ENCODE data around the gene GJB4. TPM values are rescaled to one million over a fixed set of nuclear protein-coding genes. Genes with fewer than 3 reads are reported as not detected.

The GJB4 gene
- total and polyA plus RNA-seq, 2 donors (not counting 1 experiment from before 2014, with no cell fraction given), result not detected

GRCh38 chr1:34739613-34740012 lies 19.9 kb upstream of the GJB4 start:
- H2AFZ ChIP-seq (ENCODE audit: insufficient read depth, low read depth, low read length, poor library complexity, severe bottlenecking), result no peak overlapping the region
- H3K4me2 ChIP-seq (replicated peaks; ENCODE audit: low read depth, low read length, poor library complexity, severe bottlenecking), result no peak overlapping the region
- H3K4me3 ChIP-seq (ENCODE audit: control extremely low read depth in 1 of 5, extremely low read depth in 1 of 5, insufficient read depth in 1 of 5, low read depth in 2 of 5, low read length in 4 of 5), result no peak overlapping the region
- peaks cover 0 to 5% of the 10 kb centered on the region in 2 donors for H3K4me1 ChIP-seq (ENCODE audit: control insufficient read depth in 2 of 2, insufficient read depth in 2 of 2, low read length in 2 of 2)
- POLR2A ChIA-PET, result no interaction called here
- no peaks in the 10 kb centered on the region for H3K9me3 Mint-ChIP-seq (ENCODE audit: insufficient read depth)
- no peak overlapping the region for H3K27ac Mint-ChIP-seq
- peaks cover 20% of the 10 kb centered on the region for H3K27me3 Mint-ChIP-seq
- no peak for DNase-seq
- H3K4me3 Mint-ChIP-seq, result no peak overlapping the region
- H3K27me3 ChIP-seq (replicated peaks in 1 of 4; ENCODE audit: control extremely low read depth in 1 of 4, control insufficient read depth in 3 of 4, insufficient read depth in 4 of 4, low read length in 3 of 4), result peaks cover 0 to 4% (median 0%) of the 10 kb centered on the region in 4 experiments
- no peak for ATAC-seq (ENCODE audit: low read depth)
- no peak overlapping the region for H3K27ac ChIP-seq (ENCODE audit: low read length in 2 of 2)
- no peaks in the 10 kb centered on the region for H3K9me3 ChIP-seq (ENCODE audit: control extremely low read depth in 1 of 3, control insufficient read depth in 2 of 3, insufficient read depth in 1 of 3, low read length in 2 of 3)
- no peak overlapping the region for H3K9ac ChIP-seq (ENCODE audit: low read length)
- no peaks in the 10 kb centered on the region for H3K79me2 ChIP-seq (ENCODE audit: control insufficient read depth, insufficient read depth, low read length)
- CTCF ChIA-PET, result interaction anchor here (0.6 kb wide), 1 partner anchor 278 kb away, joined by 3 read pairs; no protein-coding TSS in a partner anchor
- TF ChIP-seq EZH2 (IDR thresholded peaks at IDR 0.05; ENCODE audit: borderline replicate concordance, insufficient read depth, low read depth, low read length, poor library complexity, severe bottlenecking) (no peak), CTCF (IDR thresholded peaks at IDR 0.05) (no peak)
- H4K20me1 ChIP-seq (ENCODE audit: control insufficient read depth, insufficient read depth, low read length, poor library complexity, severe bottlenecking), result no peaks in the 10 kb centered on the region
- peaks cover 4% of the 10 kb centered on the region for H3K4me1 Mint-ChIP-seq
- no peaks in the 10 kb centered on the region for H3K36me3 ChIP-seq (replicated peaks in 1 of 2; ENCODE audit: control extremely low read depth in 1 of 2, control insufficient read depth in 1 of 2, extremely low read depth in 1 of 2, insufficient read depth in 2 of 2, low read length in 1 of 2)
- intact Hi-C loops (cut with micrococcal nuclease), result no loop called here
- WGBS (ENCODE audit: insufficient coverage), result 72% methylated on average over 3 of the region's 3 CpGs

- no peak overlapping the region for H3K4me2 ChIP-seq (replicated peaks; ENCODE audit: low read depth, low read length, poor library complexity, severe bottlenecking)
- no peak overlapping the region for H3K27ac ChIP-seq (ENCODE audit: low read length in 2 of 2)
- H3K36me3 ChIP-seq (replicated peaks in 1 of 2; ENCODE audit: control extremely low read depth in 1 of 2, control insufficient read depth in 1 of 2, extremely low read depth in 1 of 2, insufficient read depth in 2 of 2, low read length in 1 of 2), result no peaks in the 10 kb centered on the region
- peaks cover 0 to 5% of the 10 kb centered on the region in 2 donors for H3K4me1 ChIP-seq (ENCODE audit: control insufficient read depth in 2 of 2, insufficient read depth in 2 of 2, low read length in 2 of 2)
- intact Hi-C loops (cut with micrococcal nuclease), result no loop called here
- no peaks in the 10 kb centered on the region for H3K9me3 ChIP-seq (ENCODE audit: control extremely low read depth in 1 of 3, control insufficient read depth in 2 of 3, insufficient read depth in 1 of 3, low read length in 2 of 3)
- 67% methylated on average over 18 of the region's 18 CpGs for WGBS (ENCODE audit: insufficient coverage)
- H2AFZ ChIP-seq (ENCODE audit: insufficient read depth, low read depth, low read length, poor library complexity, severe bottlenecking), result no peak overlapping the region
- POLR2A ChIA-PET, result no interaction called here
- H3K9ac ChIP-seq (ENCODE audit: low read length), result no peak overlapping the region
- ATAC-seq (ENCODE audit: low read depth) (no peak), DNase-seq (no peak)
- no peaks in the 10 kb centered on the region for H4K20me1 ChIP-seq (ENCODE audit: control insufficient read depth, insufficient read depth, low read length, poor library complexity, severe bottlenecking)
- peaks cover 0 to 4% (median 0%) of the 10 kb centered on the region in 4 experiments for H3K27me3 ChIP-seq (replicated peaks in 1 of 4; ENCODE audit: control extremely low read depth in 1 of 4, control insufficient read depth in 3 of 4, insufficient read depth in 4 of 4, low read length in 3 of 4)
- H3K4me1 Mint-ChIP-seq, result peaks cover 4% of the 10 kb centered on the region
- no peak overlapping the region for H3K4me3 Mint-ChIP-seq
- H3K27ac Mint-ChIP-seq, result no peak overlapping the region
- CTCF ChIA-PET, result interaction anchor here (4.6 kb wide), 1 partner anchor 1107 kb away, joined by 27 read pairs; no protein-coding TSS in a partner anchor
- no peak overlapping the region for H3K4me3 ChIP-seq (ENCODE audit: control extremely low read depth in 1 of 5, extremely low read depth in 1 of 5, insufficient read depth in 1 of 5, low read depth in 2 of 5, low read length in 4 of 5)
- TF ChIP-seq CTCF (IDR thresholded peaks at IDR 0.05) (no peak), EZH2 (IDR thresholded peaks at IDR 0.05; ENCODE audit: borderline replicate concordance, insufficient read depth, low read depth, low read length, poor library complexity, severe bottlenecking) (no peak)
- no peaks in the 10 kb centered on the region for H3K9me3 Mint-ChIP-seq (ENCODE audit: insufficient read depth)
- H3K79me2 ChIP-seq (ENCODE audit: control insufficient read depth, insufficient read depth, low read length), result no peaks in the 10 kb centered on the region
- H3K27me3 Mint-ChIP-seq, result peaks cover 19% of the 10 kb centered on the region
Observed at GRCh38 chr1:34740161-34740868, 19.2 kb upstream of the GJB4 start.

Data from B cell (primary cell).